Esophagus mucosa (tissue), 1 donor: ENCODE data around the gene PEF1. TPM values are rescaled to one million over a fixed set of nuclear protein-coding genes. Genes with fewer than 3 reads are reported as not detected.
A peak's percentile ranks its signal among the peaks of the same experiment; 100 is the strongest.

Experiments
- ATAC-seq: fragments of 200-7000 bp; cut with Tn5 transposase; one replicate; pipeline ENCODE4 v1.9.1; 2020
- total RNA-seq: library from RNA; stranded (reverse); gene quantifications from one replicate; pipeline ENCODE4 v1.2.4, GENCODE V29; 2023
- donor health status: DM: yes; HTN: yes; CAD: no.

Gene PEF1
- total RNA-seq, 1 donor from 2014 or later, result 44.0 TPM

- no peak for ATAC-seq
These were observed 16.6 kb downstream of the PEF1 start for GRCh38 chr1:31627930-31628559.

GRCh38 chr1:31627301-31627929 is 17.3 kb downstream of the PEF1 start:
- no peak for ATAC-seq

GRCh38 chr1:31626223-31627207 is 18.2 kb downstream of the PEF1 start:
- ATAC-seq, result no peak

- ATAC-seq, result no peak
These were observed 19.0 kb downstream of the PEF1 start for GRCh38 chr1:31625561-31626222.

GRCh38 chr1:31624731-31625514 is 19.8 kb downstream of the PEF1 start:
- ATAC-seq, result peak; percentile 3

- ATAC-seq, result no peak
These were observed 20.4 kb downstream of the PEF1 start for GRCh38 chr1:31624309-31624708.

GRCh38 chr1:31623365-31623764 is 21.3 kb downstream of the PEF1 start:
- no peak for ATAC-seq

GRCh38 chr1:31621847-31622730 is 22.6 kb downstream of the PEF1 start:
- no peak for ATAC-seq

- ATAC-seq, result no peak
These were observed 23.2 kb downstream of the PEF1 start for GRCh38 chr1:31621498-31621820.

- ATAC-seq, result no peak
These were observed 23.8 kb downstream of the PEF1 start for GRCh38 chr1:31620631-31621497.

GRCh38 chr1:31618916-31619846 is 25.5 kb downstream of the PEF1 start:
- no peak for ATAC-seq

GRCh38 chr1:31617916-31618746 is 26.5 kb downstream of the PEF1 start:
- peak; percentile 17 for ATAC-seq

- ATAC-seq, result no peak
These were observed 27.3 kb downstream of the PEF1 start, which contains the start of gene HCRTR1 for GRCh38 chr1:31617218-31617915. HCRTR1 (plus strand) TSS chr1:31617689; CDS start chr1:31619193, 1,504 bp downstream.

- ATAC-seq, result no peak
These were observed 28.7 kb downstream of the PEF1 start for GRCh38 chr1:31615939-31616338.

- no peak for ATAC-seq
These were observed 29.3 kb downstream of the PEF1 start for GRCh38 chr1:31615414-31615813.

GRCh38 chr1:31614414-31615005 is 30.2 kb downstream of the PEF1 start:
- ATAC-seq, result no peak
